Measurements from ENCODE around the gene PTPRD. TPM values are rescaled to one million over a fixed set of nuclear protein-coding genes. Genes with fewer than 3 reads are reported as not detected.

Gene PTPRD
- total and polyA plus RNA-seq, 5 donors from 2014 or later = 0.47 TPM; not detected in 4

DNA sequence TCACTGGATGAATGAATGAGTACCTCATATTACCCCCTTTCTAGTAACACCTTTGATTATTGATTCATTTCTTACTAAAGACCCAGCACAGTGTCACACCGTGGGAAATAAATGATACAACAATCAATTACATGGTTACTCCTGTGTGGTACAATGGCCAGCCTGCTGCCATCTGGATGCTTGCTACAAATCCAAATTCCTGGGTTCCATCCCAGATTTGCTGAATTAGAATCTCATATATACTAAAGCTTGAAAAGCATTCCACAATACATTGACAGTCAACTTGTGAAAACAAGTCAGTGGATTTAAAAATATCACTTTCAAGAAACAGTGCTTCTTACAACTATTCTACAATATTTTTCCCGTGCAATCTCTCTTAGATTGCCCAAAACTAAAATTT lies 989.3 kb downstream of the PTPRD start:
- no peak overlapping the region for H3K27ac Mint-ChIP-seq
- no peak overlapping the region for H3K4me3 Mint-ChIP-seq
- Histone ChIP-seq H3K27ac (ENCODE audit: insufficient read depth, low read length, poor library complexity, severe bottlenecking) (no peak overlapping the region), H3K4me3 (ENCODE audit: low read depth, low read length) (no peak overlapping the region), H3K4me1 (ENCODE audit: control insufficient read depth, insufficient read depth, low read length, poor library complexity, severe bottlenecking) (no peaks in the 10 kb centered on the region), H3K9me3 (ENCODE audit: control insufficient read depth in 2 of 2, low read length in 2 of 2) (no peaks in the 10 kb centered on the region), H3K36me3 (ENCODE audit: control insufficient read depth, insufficient read depth, low read length) (no peaks in the 10 kb centered on the region), H3K27me3 (ENCODE audit: control insufficient read depth, insufficient read depth, low read length) (no peaks in the 10 kb centered on the region)
- no peak for DNase-seq
- no peak for ATAC-seq (ENCODE audit: low read depth in 2 of 2)
- H3K36me3 Mint-ChIP-seq = no peaks in the 10 kb centered on the region
- H3K4me1 Mint-ChIP-seq = no peaks in the 10 kb centered on the region
- no peaks in the 10 kb centered on the region for H3K27me3 Mint-ChIP-seq
- H3K9me3 Mint-ChIP-seq = peaks cover 0 to 7% (median 3%) of the 10 kb centered on the region in 7 donors

- H3K9me3 Mint-ChIP-seq = peaks cover 2 to 12% (median 6%) of the 10 kb centered on the region in 7 donors
- H3K4me1 Mint-ChIP-seq = no peaks in the 10 kb centered on the region
- no peak overlapping the region for H3K4me3 Mint-ChIP-seq
- Histone ChIP-seq H3K36me3 (ENCODE audit: control insufficient read depth, insufficient read depth, low read length) (no peaks in the 10 kb centered on the region), H3K4me1 (ENCODE audit: control insufficient read depth, insufficient read depth, low read length, poor library complexity, severe bottlenecking) (no peaks in the 10 kb centered on the region), H3K4me3 (ENCODE audit: low read depth, low read length) (no peak overlapping the region), H3K27me3 (ENCODE audit: control insufficient read depth, insufficient read depth, low read length) (no peaks in the 10 kb centered on the region), H3K27ac (ENCODE audit: insufficient read depth, low read length, poor library complexity, severe bottlenecking) (no peak overlapping the region), H3K9me3 (ENCODE audit: control insufficient read depth in 2 of 2, low read length in 2 of 2) (no peaks in the 10 kb centered on the region)
- H3K27ac Mint-ChIP-seq = no peak overlapping the region
- DNase-seq (no peak), ATAC-seq (ENCODE audit: low read depth in 2 of 2) (no peak)
- H3K36me3 Mint-ChIP-seq = no peaks in the 10 kb centered on the region
- H3K27me3 Mint-ChIP-seq = no peaks in the 10 kb centered on the region
These were observed 991.4 kb downstream of the PTPRD start for GRCh38 chr9:9621355-9621940.

DNA sequence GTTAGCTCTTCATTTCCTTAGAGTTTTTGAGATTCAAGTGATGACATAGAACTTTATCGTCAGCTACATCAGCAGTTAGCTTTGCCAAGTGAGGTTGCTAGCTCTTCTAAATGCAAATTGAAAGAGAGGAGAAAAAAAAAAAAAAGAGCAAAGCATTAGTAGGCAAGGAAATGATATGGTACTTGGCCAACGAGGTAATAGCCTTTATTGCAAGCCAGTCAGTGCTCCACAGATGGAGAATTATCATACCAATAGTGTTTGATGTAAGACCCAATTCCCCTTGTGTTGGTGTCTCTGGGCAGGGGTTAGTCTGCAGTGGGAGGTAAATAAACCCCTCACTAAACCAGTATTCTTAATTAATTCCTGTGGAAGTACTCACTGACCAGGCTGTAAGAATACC lies 992.1 kb downstream of the PTPRD start:
- no peaks in the 10 kb centered on the region for H3K36me3 ChIP-seq (ENCODE audit: control insufficient read depth, insufficient read depth, low read length)
- Mint-ChIP-seq H3K9me3 (peaks cover 2 to 12% (median 3%) of the 10 kb centered on the region in 7 donors), H3K27me3 (no peaks in the 10 kb centered on the region), H3K27ac (no peak overlapping the region), H3K4me3 (no peak overlapping the region), H3K4me1 (no peaks in the 10 kb centered on the region), H3K36me3 (no peaks in the 10 kb centered on the region)
- no peak overlapping the region for H3K4me3 ChIP-seq (ENCODE audit: low read depth, low read length)
- no peak for DNase-seq
- H3K27me3 ChIP-seq (ENCODE audit: control insufficient read depth, insufficient read depth, low read length) = no peaks in the 10 kb centered on the region
- no peaks in the 10 kb centered on the region for H3K4me1 ChIP-seq (ENCODE audit: control insufficient read depth, insufficient read depth, low read length, poor library complexity, severe bottlenecking)
- no peaks in the 10 kb centered on the region for H3K9me3 ChIP-seq (ENCODE audit: control insufficient read depth in 2 of 2, low read length in 2 of 2)
- H3K27ac ChIP-seq (ENCODE audit: insufficient read depth, low read length, poor library complexity, severe bottlenecking) = no peak overlapping the region
- no peak for ATAC-seq (ENCODE audit: low read depth in 2 of 2)

DNA sequence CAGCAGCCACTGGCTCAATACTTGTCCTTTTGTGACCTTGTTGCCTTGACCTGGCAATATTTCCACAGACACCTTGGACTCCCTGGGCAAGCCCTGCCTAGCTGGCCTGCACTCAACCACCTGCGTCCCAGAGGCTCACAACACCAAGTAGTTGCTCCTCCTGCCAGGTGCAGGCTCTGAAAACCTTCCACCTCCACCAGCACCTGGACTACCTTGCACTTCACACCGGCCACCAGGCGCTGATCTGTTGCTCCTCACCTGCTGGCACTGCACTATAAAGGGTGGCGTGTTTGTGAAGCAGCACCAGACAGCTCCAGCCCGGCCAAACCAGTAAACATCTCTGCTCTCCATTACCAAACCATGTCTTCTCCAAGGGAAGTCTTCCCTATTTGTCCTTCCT lies 997.7 kb downstream of the PTPRD start:
- Mint-ChIP-seq H3K27me3 (no peaks in the 10 kb centered on the region), H3K36me3 (no peaks in the 10 kb centered on the region), H3K9me3 (peaks cover 0 to 16% (median 5%) of the 10 kb centered on the region in 7 donors), H3K4me3 (no peak overlapping the region), H3K27ac (no peak overlapping the region), H3K4me1 (no peaks in the 10 kb centered on the region)
- no peak for ATAC-seq (ENCODE audit: low read depth in 2 of 2)
- H3K9me3 ChIP-seq (ENCODE audit: control insufficient read depth in 2 of 2, low read length in 2 of 2) = peaks cover 0 to 5% of the 10 kb centered on the region in 2 experiments
- no peak for DNase-seq
- H3K4me3 ChIP-seq (ENCODE audit: low read depth, low read length) = no peak overlapping the region
- H3K27ac ChIP-seq (ENCODE audit: insufficient read depth, low read length, poor library complexity, severe bottlenecking) = no peak overlapping the region
- no peaks in the 10 kb centered on the region for H3K36me3 ChIP-seq (ENCODE audit: control insufficient read depth, insufficient read depth, low read length)
- H3K27me3 ChIP-seq (ENCODE audit: control insufficient read depth, insufficient read depth, low read length) = no peaks in the 10 kb centered on the region
- no peaks in the 10 kb centered on the region for H3K4me1 ChIP-seq (ENCODE audit: control insufficient read depth, insufficient read depth, low read length, poor library complexity, severe bottlenecking)

GRCh38 chr9:9614607-9615006 lies 998.2 kb downstream of the PTPRD start:
- Mint-ChIP-seq H3K4me1 (no peaks in the 10 kb centered on the region), H3K4me3 (no peak overlapping the region), H3K9me3 (peaks cover 0 to 16% (median 5%) of the 10 kb centered on the region in 7 donors), H3K27ac (no peak overlapping the region), H3K36me3 (no peaks in the 10 kb centered on the region), H3K27me3 (no peaks in the 10 kb centered on the region)
- H3K4me3 ChIP-seq (ENCODE audit: low read depth, low read length) = no peak overlapping the region
- ATAC-seq (ENCODE audit: low read depth in 2 of 2) = no peak
- no peak overlapping the region for H3K27ac ChIP-seq (ENCODE audit: insufficient read depth, low read length, poor library complexity, severe bottlenecking)
- no peaks in the 10 kb centered on the region for H3K27me3 ChIP-seq (ENCODE audit: control insufficient read depth, insufficient read depth, low read length)
- no peak for DNase-seq
- no peaks in the 10 kb centered on the region for H3K36me3 ChIP-seq (ENCODE audit: control insufficient read depth, insufficient read depth, low read length)
- peaks cover 0 to 5% of the 10 kb centered on the region in 2 experiments for H3K9me3 ChIP-seq (ENCODE audit: control insufficient read depth in 2 of 2, low read length in 2 of 2)
- H3K4me1 ChIP-seq (ENCODE audit: control insufficient read depth, insufficient read depth, low read length, poor library complexity, severe bottlenecking) = no peaks in the 10 kb centered on the region

- Histone ChIP-seq H3K36me3 (ENCODE audit: control insufficient read depth, insufficient read depth, low read length) (no peaks in the 10 kb centered on the region), H3K27ac (ENCODE audit: insufficient read depth, low read length, poor library complexity, severe bottlenecking) (no peak overlapping the region), H3K27me3 (ENCODE audit: control insufficient read depth, insufficient read depth, low read length) (no peaks in the 10 kb centered on the region), H3K9me3 (ENCODE audit: control insufficient read depth in 2 of 2, low read length in 2 of 2) (peaks cover 0 to 5% of the 10 kb centered on the region in 2 experiments), H3K4me1 (ENCODE audit: control insufficient read depth, insufficient read depth, low read length, poor library complexity, severe bottlenecking) (no peaks in the 10 kb centered on the region), H3K4me3 (ENCODE audit: low read depth, low read length) (no peak overlapping the region)
- Mint-ChIP-seq H3K9me3 (peaks cover 0 to 10% (median 2%) of the 10 kb centered on the region in 7 donors), H3K36me3 (no peaks in the 10 kb centered on the region), H3K4me1 (no peaks in the 10 kb centered on the region), H3K27me3 (no peaks in the 10 kb centered on the region), H3K4me3 (no peak overlapping the region), H3K27ac (no peak overlapping the region)
- DNase-seq (no peak), ATAC-seq (ENCODE audit: low read depth in 2 of 2) (no peak)
These were observed 1000.0 kb downstream of the PTPRD start for GRCh38 chr9:9612755-9613154.

DNA sequence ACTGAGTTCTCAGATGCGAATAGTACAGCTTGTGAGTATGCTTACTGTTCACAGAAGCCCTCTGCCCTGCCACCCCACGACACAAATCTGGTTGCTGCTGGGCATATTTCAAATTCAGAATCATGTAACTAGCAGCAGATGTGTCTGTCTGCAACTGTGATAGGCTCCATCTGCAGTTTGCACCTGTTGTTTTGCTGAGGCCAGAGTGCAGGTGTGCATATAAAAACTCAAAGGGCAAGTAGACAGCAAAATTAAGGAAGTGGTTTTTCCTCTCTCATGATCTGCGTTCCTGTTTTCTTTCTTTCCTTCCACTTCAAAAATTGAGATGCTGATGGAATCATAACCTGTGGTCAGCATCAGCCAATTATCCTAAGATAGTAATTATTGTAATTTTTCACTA lies 1000.5 kb downstream of the PTPRD start:
- no peaks in the 10 kb centered on the region for H3K27me3 Mint-ChIP-seq
- H3K36me3 ChIP-seq (ENCODE audit: control insufficient read depth, insufficient read depth, low read length) = no peaks in the 10 kb centered on the region
- H3K4me1 ChIP-seq (ENCODE audit: control insufficient read depth, insufficient read depth, low read length, poor library complexity, severe bottlenecking) = no peaks in the 10 kb centered on the region
- no peak overlapping the region for H3K4me3 ChIP-seq (ENCODE audit: low read depth, low read length)
- H3K4me3 Mint-ChIP-seq = no peak overlapping the region
- H3K36me3 Mint-ChIP-seq = no peaks in the 10 kb centered on the region
- peaks cover 0 to 5% of the 10 kb centered on the region in 2 experiments for H3K9me3 ChIP-seq (ENCODE audit: control insufficient read depth in 2 of 2, low read length in 2 of 2)
- no peak overlapping the region for H3K27ac ChIP-seq (ENCODE audit: insufficient read depth, low read length, poor library complexity, severe bottlenecking)
- no peak overlapping the region for H3K27ac Mint-ChIP-seq
- no peak for ATAC-seq (ENCODE audit: low read depth in 2 of 2)
- H3K4me1 Mint-ChIP-seq = no peaks in the 10 kb centered on the region
- peaks cover 0 to 10% (median 2%) of the 10 kb centered on the region in 7 donors for H3K9me3 Mint-ChIP-seq
- DNase-seq = no peak
- no peaks in the 10 kb centered on the region for H3K27me3 ChIP-seq (ENCODE audit: control insufficient read depth, insufficient read depth, low read length)

DNA sequence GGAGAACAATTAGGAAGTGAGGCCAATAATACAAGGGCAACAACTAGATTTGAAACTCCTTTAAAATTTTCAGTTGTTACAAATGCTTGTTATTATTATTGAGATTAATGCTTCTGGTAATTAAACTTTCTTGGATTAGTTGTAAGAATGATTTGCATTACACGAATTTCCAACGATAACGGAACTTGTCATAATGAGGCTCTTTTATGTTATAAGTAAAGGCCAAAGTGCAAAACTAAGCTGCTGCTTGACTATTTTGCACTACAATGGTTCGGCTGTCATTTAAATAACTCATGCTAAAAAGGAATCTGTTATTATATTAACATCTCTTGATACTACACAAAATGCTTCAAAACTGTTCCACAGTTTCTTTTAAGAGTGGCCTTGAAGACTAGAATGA lies 1007.1 kb downstream of the PTPRD start:
- Histone ChIP-seq H3K4me3 (ENCODE audit: low read depth, low read length) (no peak overlapping the region), H3K9me3 (ENCODE audit: control insufficient read depth in 2 of 2, low read length in 2 of 2) (no peaks in the 10 kb centered on the region), H3K27me3 (ENCODE audit: control insufficient read depth, insufficient read depth, low read length) (no peaks in the 10 kb centered on the region), H3K4me1 (ENCODE audit: control insufficient read depth, insufficient read depth, low read length, poor library complexity, severe bottlenecking) (no peaks in the 10 kb centered on the region), H3K27ac (ENCODE audit: insufficient read depth, low read length, poor library complexity, severe bottlenecking) (no peak overlapping the region), H3K36me3 (ENCODE audit: control insufficient read depth, insufficient read depth, low read length) (no peaks in the 10 kb centered on the region)
- Mint-ChIP-seq H3K27ac (no peak overlapping the region), H3K4me1 (no peaks in the 10 kb centered on the region), H3K27me3 (no peaks in the 10 kb centered on the region), H3K9me3 (peaks cover 0 to 4% (median 0%) of the 10 kb centered on the region in 7 donors), H3K36me3 (no peaks in the 10 kb centered on the region), H3K4me3 (no peak overlapping the region)
- no peak for DNase-seq
- ATAC-seq (ENCODE audit: low read depth in 2 of 2) = no peak
